NCI-H2029 (cell line): ENCODE measurements around the gene IPCEF1.
"Not testable (repeated sequence)": the region's sequence is repeated elsewhere in the genome, so short reads cannot be mapped to it uniquely, and the experiment has no call there.

Source experiments
- DNase-seq: peaks from one replicate; lab custom pipeline; 2025; lab: John Stamatoyannopoulos, UW

The IPCEF1 gene

DNA sequence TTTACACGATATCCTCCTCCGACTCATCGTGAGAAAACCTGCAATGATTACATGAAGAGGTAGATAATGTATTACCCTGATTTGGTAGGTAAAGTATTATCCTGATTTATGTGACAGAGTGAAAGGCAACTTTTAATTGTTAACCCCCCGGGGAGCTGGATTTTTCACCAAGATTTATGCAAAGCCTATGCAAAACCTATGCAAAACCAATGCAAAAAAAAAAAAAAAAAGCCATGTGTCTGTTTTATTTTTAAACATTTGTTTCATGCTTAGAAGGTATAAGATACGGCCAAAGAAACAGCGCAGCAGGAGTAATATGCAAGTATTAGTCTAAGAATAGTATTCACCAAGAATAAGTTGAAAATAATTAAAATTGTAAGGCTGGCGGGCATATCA is 109.9 kb downstream of the IPCEF1 start:
- DNase-seq, result no peak

DNA sequence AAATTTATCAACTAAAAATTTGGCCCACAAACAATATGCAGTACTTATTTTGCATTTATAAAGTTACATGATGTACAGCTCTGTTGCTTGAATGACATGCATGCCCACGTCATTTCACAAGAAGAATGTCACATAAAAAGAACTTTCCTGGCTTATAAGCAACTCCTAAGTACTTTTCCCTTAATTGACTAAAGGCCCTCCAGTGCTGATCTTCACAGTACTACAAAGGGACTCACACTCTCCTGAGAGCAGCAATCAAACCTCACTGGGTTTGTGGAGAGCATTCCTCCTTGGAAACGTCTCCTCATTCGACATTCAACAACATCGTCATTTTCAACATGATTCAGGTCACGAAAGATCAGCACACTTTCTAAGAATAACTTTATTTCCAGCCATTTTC is 111.1 kb downstream of the IPCEF1 start:
- DNase-seq, result no peak

DNA sequence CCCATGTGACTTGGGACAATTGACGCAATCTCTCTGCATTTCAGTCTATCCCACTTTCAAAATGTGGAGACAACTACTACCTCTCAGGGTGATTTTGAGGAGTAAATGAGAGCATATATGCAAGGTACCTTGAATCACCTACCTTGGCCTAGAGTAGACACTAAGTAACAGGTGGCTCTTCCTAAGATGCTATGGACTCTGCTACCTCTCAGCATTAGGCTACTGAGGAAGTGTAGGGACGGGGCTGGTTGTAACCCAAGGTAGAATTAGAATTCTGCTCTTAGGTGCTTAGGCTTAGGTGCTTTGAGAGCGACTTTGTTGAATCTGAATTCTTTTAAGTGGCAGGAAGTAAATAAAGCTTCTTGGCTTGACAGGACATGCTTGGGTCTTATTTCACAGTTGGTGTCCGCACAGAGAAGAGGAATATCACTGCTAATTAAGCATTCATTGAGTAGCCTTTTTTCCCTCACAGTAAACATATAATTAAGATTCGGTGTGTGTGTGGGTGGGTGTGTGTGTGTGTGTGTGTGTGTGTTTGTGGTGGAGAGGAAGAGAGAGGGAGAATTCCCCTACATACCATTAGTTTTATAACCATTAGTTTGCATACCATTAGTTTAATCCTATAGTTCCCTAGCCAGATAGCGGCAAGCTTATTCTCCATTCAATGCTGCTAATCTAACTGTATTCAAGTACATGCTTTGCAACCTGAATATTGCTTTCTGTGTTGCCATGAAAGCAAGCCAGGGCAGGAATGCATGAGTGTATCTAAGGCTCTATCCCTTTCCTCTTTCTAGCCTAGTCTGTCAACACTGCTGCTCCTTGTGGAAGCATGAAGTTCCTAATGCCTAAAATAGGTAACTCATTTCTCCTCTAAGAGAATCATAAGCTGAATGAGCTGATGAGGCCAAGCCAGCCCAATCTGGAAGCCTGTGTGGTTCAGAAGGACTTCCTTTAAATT is 112.5 kb downstream of the IPCEF1 start:
- peak; percentile 17 for DNase-seq

DNA sequence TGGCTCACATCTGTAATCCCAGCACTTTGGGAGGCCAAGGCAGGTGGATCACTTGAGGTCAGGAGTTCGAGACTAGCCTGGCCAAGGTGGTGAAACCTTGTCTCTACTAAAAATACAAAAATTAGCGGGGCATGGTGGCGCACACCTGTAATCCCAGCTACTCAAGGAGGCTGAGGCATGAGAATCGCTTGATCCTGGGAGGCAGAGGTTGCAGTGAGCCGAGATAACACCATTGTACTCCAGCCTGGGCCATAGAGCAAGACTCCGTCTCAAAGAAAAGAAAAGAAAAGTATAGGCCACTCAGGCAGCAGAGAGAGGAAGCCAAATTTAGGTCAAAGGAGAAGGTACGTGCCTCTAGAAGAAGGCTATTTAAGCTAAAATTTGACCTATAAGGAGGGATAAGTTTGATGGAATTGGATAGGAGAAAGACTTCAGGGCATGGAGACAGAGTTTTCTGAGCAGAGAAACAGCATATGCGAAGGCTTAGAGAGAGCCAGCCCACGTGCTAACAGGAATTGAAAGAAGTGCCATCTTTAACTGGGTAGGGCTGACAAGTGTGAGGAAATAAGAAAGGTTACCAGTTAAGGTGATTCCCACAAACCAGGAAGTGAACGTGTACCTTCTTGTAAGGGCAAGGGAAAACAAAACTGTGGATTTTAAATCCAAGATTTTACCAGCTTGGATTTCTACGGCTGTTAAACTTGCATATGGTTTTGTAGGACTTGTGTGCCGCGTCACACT is 113.8 kb downstream of the IPCEF1 start:
- no peak for DNase-seq

DNA sequence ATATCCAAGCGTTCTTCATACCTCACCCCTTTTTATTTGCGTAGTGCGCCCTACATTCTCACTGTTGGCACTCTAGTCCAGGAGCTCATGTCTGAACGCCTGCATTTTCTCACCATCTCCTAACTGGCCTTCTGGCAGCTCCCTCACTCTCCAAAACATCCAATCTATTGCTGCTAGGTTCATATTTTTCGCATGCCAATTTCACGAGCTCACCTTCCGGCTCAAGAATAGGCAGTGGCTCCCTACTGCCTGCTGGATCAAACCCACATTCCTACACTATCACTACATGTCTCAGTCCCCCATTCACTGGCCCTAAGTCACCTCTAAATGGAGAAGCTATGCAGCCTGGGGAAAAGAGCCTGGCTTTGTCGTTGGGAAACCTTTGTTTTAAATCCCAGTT is 115.0 kb downstream of the IPCEF1 start:
- DNase-seq, result no peak

DNA sequence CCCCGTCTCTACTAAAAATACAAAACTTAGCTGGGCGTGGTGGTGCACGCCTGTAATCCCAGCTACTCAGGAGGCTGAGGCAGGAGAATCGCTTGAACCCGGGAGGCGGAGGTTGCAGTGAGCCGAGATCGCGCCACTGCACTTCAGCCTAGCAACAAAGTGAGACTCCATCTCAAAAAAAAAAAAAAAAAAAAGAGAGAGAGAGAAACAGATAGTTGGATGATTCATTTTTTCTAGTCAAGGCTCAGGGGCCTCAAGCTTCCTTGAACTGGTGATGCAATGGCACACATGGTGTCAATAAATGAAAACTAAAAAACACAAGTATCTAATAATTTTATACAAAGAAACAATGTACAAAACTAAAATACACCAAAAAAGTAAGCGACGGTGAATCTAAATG is 115.5 kb downstream of the IPCEF1 start:
- DNase-seq, result not testable (repeated sequence)

DNA sequence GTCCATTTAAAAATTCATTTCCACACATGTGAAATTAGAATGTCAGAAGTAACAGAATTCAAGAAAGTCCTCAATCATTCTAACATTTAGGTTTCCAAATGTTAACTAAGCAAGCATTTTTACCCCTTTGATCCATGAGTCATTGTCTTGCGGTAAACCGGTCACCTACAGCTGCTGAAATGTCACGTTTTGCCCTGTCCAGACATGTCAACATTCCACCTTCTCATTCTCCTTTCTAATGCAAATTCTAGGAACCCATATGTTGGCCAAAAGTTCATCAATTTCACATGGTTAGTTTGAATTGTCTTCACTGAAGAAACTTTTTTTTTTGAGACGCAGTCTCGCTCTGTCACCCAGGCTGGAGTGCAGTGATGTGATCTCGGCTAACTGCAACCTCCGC is 117.2 kb downstream of the IPCEF1 start:
- DNase-seq, result no peak

DNA sequence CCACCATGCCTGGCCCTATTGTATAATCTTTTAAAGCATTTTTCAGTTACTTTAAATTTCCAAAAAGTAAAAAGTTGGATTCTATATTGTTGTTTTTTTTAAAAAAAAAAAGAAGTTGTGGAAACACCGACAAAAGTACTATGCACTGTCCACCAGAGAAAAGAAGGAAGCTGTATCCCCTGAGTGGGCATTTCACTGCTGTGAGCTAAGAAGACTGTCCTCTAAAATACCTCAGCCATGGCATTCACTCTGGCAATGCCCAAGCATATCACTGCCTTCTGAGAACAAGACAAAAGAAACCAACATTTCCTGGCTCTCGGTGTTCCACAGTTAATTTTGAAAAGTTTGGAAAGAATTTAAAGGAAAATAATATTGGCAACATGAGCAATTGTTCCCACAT is 117.8 kb downstream of the IPCEF1 start:
- DNase-seq, result no peak

DNA sequence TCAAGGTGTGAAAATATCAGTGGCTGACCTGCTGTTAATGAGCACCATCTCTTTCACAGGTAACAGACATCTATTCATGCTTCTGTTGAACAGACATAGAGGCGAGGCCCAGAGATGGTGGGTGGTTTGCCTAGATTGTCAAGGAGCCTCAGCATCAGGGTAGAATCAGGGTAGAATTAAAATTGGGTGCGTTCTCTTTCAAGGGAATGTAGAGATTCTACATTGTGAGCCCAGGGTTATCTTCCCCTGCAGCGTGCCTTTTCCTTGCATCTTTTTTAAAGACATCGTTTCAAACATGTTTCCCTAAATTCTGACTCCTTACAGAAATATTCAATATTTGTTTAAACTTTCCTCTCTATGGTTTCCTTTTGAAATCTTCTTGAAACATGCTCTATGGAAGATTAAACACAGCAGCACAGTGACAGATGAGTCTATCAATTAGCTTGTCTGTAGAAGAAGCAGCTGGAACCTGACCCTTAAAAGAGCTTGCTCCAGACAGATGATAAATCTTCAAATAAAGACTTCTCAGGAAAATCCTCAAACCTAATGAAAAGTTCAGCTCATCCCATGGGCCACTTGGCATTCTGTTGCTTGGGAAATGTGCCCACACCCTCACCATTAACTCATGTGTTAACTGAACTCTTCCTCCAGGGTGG is 119.8 kb downstream of the IPCEF1 start:
- no peak for DNase-seq

DNA sequence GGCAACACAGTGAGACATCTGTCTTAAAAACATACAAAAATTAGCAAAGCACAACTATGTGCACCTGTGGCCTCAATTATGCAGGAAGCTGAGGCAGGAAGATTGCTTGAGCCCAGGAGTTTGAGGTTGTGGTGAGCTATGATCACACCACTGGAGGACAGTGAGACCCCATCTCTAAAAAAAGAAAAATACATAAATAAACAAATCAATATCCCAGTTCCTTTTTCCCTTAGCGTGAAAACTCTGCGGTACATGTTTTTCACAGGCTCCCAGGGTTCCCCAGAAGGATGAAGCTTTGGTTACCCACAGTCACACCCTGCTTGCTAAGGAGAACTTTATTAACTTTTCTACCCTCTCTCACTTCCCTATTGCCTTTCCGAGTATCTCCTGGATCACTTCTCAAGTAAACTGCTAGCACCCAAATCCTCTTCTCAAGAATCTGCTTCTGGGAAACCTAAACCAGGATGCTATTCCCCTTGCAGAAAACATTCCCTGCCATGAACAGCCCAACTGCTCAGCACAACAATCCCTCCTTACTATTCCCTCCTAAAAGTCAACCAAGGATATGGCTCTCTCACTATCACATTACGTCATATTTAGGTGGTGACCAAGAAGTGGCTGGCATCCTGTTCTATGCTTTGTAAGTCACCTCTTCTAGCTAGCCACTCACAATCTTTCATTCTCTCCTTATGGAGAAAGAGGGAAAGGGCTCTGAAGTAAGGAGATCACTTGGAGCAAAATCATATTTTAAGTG is 122.4 kb downstream of the IPCEF1 start:
- no peak for DNase-seq

DNA sequence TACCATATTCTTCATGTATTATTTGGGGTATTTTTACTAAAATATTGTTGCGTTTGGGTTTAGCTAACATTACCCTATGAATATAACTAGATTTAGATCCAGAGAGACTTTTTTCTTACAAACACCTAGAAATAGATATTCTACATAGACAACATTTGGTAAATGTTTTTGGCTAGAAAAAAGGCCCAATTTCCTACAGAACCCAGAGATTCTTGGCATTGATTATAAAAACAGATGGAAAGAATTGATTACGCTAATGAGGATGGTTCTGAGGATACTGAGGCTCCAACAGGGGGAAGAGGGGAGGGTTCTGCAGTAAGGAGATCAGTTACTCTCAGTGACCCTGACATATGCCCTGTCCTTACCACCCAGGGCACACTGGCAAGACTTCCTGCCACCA is 123.2 kb downstream of the IPCEF1 start:
- no peak for DNase-seq

DNA sequence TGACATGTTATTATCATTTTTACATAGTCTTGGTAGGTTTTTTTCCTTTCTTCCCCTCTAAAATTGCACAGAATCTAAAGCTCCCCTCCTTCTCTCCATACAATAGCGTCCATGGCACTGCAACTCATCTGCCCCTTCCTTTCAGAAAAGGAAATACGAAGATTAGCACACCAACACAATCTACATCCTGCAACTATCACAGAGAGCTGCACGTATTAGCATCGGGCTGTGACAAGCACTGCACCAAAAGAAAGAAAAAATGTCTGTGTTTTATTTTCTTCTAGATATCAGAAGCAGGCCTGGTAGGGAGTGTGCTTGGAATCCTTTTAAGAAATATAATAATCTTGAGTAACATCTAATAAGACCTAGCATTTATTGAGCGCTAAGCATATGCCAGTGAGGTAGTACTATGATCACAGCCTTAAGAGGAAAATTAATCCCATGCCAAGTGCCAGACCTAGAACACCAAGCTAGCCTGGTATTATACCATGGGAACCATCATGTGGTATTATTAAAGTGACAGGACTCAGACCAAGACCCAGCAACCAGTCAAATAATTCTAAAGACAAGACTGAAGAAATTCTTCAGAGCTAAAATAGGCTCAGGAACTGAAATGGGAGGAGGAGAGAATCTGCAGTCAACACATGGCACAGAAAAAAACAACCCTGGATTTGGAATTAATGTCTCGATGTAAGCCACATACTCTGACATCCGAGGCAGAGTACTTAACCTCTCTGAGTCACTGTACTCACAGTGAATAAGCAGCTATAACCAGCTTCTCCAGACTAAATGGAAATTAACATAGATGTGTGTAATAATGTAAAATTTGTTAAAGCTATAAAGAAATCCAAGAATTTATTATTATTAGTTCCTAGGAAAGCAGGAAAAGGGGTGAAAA is 124.3 kb downstream of the IPCEF1 start:
- DNase-seq, result no peak

DNA sequence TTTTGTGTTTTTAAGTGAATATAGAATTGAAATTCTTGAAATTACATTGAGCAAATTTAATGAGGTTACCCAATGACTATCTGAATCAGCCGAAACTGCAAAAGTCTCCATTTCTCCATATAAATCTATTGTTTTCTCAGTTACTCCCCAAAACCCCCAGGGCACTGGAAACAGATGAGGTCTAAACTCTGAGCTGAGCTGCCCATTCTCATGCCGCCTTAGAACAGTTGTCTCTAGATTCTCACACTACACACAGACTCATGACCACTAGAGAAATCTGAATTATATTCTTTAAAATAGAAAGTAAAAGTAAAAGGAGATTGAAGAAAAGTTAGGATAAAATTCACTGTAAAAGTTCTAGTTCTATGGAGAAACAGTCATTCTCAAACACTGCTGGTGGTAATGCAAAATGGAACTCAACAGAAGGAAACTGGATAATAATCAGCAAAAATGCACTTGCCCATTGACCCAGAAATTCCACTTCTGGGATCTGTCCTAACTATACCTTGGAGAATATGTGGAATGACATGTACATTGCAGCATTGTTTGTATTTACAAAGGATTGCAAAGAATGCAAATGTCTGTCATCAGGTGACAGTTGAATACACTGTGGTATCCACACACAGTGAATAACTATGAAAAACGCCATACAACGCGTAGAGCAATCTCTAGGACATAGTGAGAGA is 125.5 kb downstream of the IPCEF1 start:
- no peak for DNase-seq

DNA sequence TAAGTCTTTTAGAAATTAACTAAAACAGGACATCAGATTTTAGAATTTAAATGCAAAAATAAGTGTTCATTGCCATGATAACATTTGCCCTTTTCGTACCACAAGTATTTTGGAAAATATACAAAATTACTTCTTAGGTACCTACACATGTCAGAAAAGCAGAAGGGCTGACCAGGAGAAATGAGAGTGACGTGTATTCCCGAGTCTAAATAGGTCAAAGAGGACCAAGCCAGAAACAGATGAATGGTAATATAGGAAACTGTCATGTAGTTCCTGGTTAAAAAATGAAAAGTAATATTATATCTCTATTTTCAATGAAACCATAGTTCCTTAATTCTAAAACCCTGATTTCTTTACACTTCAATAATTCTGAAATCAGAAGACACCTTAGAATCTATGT is 126.2 kb downstream of the IPCEF1 start:
- DNase-seq, result no peak

DNA sequence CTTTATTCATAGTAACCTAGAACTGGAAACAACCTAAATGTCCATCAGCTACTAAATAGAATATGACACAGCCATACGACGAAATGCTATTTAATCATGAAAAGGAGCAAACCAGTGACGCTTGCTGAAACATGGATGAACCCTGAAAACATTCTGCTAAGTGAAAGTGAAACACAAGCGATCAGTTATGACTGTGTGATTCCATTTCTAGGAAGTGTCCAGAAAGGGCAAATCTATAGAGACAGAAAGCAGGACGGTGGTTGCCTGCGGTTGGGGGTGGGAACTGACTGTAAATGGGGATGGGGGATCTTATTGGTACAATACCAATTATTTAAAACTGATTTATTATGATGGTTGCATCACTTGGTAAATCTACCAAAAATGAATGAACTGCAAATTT is 126.8 kb downstream of the IPCEF1 start:
- no peak for DNase-seq

DNA sequence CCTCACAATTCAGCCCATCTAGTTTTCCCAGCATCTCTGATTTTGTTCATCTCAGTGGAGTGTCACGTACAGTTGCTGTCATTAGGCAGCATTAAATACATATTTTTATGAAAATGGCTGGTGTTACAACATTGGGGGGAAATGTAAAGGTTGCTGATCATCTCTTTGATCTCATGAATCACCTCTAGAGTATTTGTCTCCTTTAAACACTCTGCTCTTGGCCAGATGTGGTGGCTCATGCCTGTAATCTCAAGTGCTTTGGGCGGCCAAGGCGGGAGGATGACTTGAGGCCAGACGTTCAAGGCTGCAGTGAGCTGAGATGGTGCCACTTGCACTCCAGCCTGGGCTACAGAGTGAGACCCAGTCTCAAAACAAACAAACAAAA is 128.1 kb downstream of the IPCEF1 start:
- DNase-seq, result no peak

DNA sequence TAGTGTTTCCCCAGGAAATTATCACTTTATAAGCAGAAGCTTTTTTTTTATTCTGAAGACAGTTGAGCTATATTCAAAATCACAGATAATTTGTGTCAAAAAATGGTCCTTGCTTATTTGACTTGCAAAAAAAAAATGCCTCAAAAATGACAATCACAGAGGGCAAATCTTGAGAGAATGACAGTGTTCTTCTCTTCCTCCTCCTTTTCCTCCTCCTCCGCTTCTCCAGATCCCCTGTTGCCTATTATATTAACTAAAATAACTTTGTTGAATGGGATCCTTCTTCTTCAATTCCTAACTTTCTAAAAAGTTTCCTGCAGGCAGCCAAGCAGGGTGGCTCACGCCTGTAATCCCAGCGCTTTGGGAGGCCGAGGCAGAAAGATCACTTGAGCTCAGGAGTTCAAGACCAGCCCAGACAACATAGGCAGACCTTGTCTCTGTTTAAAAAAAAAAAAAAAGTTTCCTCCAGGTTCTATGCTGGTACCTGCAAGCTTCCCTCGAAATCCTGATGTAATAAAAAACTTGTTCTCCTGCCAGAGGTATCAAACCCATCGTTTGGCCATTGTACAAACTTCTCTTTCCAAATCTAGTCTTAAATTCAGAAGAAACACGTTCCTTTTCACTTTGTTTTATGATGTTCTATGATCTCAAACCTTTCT is 128.6 kb downstream of the IPCEF1 start:
- DNase-seq, result no peak

DNA sequence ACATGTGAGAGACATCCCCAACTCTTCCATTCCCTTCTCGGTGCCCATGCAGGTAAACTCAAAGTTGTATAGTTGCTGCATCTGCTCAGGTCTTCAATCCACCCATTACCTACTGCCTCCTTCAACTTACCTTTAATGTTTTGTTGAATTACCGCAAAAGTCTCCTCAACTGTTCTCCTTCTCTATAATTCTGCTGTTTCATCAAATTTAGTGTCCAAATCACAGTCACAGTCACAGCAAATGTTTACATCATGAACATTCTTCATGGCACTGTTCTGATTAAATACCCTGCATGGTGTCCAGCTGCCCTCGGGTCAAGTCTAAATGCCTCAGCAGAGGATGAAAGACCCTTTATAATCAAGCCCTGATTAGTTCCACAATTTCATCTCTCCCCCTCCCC is 130.1 kb downstream of the IPCEF1 start:
- DNase-seq, result no peak

DNA sequence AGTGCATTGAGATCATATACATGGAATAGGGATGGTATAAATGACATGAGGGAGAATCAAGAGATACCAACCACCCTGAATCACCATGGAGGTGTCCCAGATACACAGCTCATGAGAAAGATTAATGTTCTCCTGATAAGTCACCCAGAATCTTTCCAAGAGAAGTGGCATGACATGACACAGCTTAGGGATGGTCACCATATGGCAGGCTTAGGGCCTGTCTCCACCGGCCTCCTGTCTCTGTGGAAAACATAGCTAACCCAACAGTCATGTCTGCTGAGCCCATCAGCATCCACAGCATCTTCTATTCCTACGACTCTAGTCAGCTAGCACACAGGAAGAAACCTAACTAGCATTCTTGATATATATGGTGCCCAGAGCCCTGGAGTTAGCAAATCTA is 133.3 kb downstream of the IPCEF1 start:
- no peak for DNase-seq

DNA sequence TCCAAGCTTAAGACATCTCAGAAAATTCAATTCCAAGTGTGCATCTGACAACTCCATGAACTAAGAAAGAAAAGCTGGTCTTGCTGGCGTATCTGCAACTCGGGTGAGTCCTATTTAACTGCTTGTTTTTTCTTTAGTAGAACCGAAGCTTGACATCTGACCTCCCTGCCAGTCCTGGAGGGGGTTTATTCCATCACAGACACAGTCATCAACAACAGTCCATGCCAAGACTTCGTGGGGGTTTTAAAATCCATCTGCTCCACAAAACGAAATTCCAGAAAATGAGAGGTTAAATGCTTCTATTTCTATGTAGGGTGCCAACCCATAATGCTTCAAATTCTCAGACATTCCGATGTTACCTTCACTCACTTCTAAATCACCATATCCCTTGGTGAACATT is 133.9 kb downstream of the IPCEF1 start:
- no peak for DNase-seq
